ENCODE results near the gene ARCN1.
"Not testable (repeated sequence)": the region's sequence is repeated elsewhere in the genome, so short reads cannot be mapped to it uniquely, and the experiment has no call there.

The ARCN1 gene

GRCh38 chr11:118544647-118545010, 27.6 kb upstream of the ARCN1 start:
- DNase-seq (ENCODE audit: low spot score) = no peak

DNA sequence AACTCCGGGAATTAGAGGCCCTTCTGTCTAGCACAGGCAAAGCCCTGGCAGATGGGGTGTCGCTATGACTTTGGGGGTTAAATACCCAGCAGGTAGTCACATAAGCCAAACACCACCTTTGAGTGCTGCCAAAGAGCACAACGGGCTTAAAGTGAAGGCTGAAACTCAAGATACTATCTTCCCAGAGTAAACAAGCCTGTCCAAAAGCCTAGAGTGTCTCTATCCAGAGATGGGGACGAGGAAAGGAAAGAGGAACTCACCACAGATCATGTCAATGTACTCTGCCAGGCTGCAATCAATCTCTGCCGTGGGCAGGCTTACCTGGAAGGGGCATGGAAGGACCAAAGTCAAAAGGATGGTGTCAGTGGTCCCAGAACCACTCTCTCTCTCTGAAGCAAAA, 26.7 kb upstream of the ARCN1 start:
- no peak for DNase-seq (ENCODE audit: low spot score)

DNA sequence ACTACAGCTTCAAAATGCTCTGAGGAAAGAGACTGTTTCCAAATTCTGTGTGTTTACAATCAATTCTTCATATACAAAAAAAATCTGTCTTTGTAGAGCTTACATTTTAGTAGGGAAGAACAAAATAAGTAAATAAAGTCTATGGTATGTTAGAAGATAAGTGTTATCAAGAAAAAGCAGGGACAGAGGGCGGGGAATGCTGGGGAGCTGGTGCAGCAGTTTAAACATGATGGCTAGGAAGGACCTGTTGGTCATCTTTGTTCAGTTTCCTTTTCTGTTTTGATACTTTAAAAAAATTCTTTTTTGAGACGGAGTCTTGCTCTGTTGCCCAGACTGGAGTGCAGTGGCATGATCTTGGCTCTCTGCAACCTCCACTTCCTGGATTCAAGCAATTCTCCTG, 25.1 kb upstream of the ARCN1 start:
- no peak for DNase-seq (ENCODE audit: low spot score)

DNA sequence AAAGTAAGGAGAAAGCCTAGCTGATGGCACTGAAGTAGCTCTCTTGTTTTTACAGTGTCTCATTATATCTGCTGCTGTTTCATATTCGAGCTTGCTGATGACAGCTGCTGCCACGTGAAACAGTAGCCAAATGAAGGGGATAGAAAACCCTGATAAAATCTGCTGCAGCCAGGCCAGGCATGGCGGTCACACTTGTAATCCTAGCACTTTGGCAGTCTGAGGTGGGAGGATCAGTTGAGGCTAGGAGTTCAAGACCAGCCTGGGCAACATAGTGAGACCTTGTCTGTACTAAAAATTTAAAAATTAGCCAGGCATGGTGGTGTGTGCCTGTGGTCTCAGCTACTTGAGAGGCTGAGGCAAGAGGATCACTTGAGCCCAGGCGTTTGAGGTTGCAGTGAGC, 19.9 kb upstream of the ARCN1 start:
- no peak for DNase-seq (ENCODE audit: low spot score)

- no peak for DNase-seq (ENCODE audit: low spot score)
These were observed 11.4 kb upstream of the ARCN1 start for GRCh38 chr11:118560806-118561205.

DNA sequence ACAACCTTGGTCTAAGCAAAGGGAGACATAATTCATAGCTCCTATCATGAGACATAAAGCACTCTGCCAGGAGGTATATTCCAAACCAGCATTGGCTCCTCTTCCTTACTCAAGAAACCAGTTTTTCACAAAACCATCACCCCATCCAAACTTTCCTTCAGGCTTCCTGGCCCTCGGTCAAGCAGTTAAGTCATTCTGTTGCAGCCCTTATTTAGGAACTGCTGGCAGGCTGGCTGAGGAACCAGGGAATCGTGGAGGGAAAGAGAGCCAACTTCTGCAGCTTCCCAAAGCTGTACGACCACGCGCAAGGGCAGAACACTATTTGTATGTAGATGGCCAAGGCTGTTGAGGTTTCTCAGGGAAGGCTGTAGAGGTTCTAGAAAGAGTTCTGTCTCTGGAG, 7.2 kb upstream of the ARCN1 start:
- peak; percentile 36 for DNase-seq (ENCODE audit: low spot score)

DNA sequence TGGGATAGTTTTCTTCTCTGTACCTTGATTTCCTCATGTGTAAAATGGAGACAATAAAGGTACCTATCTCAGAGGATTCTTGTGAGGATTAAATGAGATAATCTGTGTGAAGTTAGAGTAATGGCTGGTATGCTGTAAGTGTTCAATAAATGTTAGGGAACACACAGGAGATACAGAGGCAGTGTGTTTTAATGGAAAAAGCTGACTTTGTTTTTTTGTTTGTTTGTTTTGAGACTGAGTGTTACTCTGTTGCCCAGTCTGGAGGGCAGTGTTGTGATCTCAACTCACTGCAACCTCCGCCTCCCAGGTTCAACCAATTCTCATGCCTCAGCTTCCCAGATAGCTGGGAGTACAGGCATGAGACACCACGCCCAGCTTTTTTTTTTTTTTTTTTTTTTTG, 2.5 kb upstream of the ARCN1 start:
- DNase-seq (ENCODE audit: low spot score) = no peak

DNA sequence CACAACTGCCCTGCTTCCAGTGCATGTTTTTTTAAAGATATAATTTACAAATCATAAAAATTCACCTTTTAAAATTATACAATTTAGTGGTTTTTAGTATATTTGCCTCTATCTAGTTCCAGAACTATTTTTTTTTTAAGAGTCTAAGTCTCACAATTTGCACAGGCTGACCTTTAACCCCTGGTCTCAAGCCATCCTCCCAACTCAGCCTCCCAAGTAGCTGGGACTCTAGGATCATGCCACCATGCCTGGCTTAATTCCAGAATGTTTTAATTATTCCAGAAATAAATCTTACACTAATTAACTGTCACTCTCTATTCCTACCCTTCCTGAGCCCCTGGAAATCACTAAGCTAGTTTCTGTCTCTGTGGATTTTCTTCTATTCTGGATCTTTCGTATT, 1.4 kb upstream of the ARCN1 start:
- no peak for DNase-seq (ENCODE audit: low spot score)

GRCh38 chr11:118571701-118572060, 528 bp upstream of the ARCN1 start:
- DNase-seq (ENCODE audit: low spot score) = not testable (repeated sequence)

DNA sequence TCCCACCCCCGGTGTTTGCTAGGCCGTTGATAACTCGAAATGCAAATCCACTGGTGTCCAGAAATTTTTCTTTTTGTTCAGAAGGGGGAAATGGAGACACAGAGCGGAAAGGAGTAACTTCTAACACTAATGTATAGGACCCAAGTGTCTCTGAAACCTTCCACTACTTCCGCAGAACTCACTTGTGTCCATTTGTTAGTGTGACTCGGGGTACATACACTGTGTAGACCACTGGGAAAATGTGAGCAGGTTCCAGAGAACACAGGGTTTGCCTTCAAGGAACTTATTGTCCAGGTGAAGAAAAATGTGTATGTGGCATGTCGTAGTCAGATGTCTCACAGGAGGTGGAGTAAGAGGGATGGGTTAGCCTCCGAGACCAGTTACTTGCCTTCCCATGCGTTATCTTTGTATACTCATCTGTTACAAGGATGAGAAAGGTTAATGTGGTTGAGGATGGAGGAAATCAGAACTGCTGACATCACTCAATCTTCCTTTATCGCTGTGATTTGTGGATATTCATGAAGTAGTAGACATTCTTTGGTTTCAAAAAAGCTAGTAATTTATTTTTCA, 857 bp downstream of the ARCN1 start:
- DNase-seq (ENCODE audit: low spot score) = no peak

DNA sequence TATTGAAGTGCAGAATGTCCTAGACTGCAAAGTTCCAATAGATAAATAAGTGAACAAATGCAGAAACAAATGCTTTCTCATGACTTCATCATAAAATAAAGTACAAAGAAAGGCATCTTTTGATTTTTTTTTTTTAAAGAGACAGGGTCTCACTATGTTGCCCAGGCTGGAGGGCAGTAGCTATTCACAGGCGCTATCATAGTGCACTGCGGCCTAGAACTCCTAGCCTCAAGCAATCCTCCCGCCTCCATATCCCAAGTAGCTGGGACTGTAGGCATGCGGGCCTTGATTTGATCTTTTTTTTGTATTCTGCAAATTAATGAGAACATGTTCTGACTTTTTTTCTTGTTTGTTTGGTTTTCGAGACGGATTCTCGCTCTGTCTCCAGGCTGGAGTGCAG, 2.4 kb downstream of the ARCN1 start:
- DNase-seq (ENCODE audit: low spot score) = no peak

- DNase-seq (ENCODE audit: low spot score) = not testable (repeated sequence)
These were observed 5.8 kb downstream of the ARCN1 start for GRCh38 chr11:118577995-118578394.

DNA sequence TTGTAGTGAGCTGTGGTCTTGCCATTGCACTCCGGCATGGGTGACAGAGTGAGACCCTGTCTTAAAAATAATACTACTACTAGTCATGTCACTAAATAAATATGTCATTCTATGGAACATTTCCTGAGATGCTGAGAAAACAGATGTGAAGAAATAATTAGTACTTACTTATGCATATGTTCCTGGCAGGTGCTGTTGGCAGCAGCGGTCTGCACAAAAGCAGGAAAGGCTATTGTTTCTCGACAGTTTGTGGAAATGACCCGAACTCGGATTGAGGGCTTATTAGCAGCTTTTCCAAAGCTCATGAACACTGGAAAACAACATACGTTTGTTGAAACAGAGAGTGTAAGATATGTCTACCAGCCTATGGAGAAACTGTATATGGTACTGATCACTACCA, 8.8 kb downstream of the ARCN1 start:
- DNase-seq (ENCODE audit: low spot score) = no peak

GRCh38 chr11:118587952-118588351, 15.7 kb downstream of the ARCN1 start:
- DNase-seq (ENCODE audit: low spot score) = no peak

- DNase-seq (ENCODE audit: low spot score) = peak; percentile 75
These were observed 20.6 kb downstream of the ARCN1 start for GRCh38 chr11:118592616-118593367.

DNA sequence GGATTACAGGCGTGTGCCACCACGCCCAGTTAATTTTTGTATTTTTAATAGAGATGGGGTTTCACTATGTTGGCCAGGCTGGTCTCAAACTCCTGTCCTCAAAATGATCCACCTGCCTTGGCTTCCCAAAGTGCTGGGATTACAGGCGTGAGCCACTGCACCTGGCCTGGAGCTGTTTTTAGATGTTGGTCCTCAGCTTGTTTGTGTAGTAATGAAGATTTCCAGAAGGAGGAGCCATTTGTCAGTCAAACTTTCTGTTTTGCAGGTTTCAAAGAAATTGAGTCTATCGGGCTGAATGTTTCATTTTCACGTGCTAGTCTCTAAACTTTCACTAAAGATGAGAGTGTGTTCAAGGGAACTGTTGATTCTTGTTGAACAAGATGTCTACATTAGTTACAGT, 22.8 kb downstream of the ARCN1 start:
- peak; percentile 86 for DNase-seq (ENCODE audit: low spot score)

- no peak for DNase-seq (ENCODE audit: low spot score)
These were observed 24.3 kb downstream of the ARCN1 start for GRCh38 chr11:118596224-118597146.

GRCh38 chr11:118597556-118597955, 25.3 kb downstream of the ARCN1 start:
- DNase-seq (ENCODE audit: low spot score) = no peak

DNA sequence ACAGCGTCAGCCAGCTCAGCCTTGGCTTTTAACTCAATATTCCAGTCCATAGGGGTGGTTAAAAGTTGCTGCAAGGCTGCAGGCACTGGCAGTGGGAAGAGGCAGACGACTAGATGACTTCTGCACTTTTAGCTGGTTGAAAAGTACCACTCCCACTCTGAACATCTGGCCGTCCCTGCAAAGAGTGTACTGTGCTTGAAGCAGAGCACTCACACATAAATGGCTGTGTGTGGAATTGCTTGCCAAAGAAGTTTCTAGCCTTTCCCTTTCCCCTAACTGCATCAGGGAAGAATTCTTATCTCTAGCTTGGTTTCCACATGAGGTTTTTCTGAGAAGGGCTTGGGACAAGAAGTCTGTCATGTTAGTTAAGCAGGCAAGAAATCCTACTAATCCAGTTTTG, 30.1 kb downstream of the ARCN1 start:
- no peak for DNase-seq (ENCODE audit: low spot score)

- DNase-seq (ENCODE audit: low spot score) = not testable (repeated sequence)
These were observed 31.5 kb downstream of the ARCN1 start for GRCh38 chr11:118603709-118604108.

- DNase-seq (ENCODE audit: low spot score) = no peak
These were observed 32.4 kb downstream of the ARCN1 start for GRCh38 chr11:118604566-118604965.

DNA sequence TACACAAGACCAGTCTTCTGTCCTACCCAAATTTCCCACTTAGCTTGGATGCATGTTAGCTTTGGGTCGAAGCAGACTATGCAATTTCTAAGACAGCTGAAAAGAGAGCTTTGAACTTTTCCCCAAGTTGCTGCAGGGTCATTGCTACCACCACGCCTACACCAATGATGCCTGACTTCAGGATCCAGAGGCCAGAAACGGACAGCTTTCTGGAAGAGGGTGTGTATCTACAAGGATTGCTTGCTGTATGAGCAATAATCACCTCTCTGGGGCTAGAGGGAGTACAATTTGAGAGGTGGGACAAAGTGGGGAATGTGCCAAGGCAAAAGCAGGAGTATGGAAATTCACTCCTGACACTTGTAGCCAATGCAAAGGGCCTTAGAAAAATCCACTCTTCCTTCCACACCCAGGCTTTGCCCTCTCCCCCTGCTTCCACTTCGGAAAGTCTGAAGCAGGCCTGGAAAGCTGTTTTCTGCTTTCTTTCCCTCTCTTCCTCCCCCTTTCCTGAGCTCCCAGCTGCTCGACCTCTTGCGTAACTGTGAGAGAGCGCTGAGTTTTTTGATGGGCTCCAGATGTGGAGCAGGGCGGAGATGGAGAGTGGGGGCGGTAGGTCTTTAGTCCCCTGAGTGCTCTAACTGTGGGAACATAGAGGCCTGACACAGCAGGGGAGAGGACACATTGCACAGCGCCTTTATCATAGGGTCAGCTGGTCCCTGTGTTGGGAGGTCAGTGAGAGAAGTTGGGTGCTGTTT, 33.1 kb downstream of the ARCN1 start:
- DNase-seq (ENCODE audit: low spot score) = peak; percentile 62
